Neural cell (in vitro differentiated cells): ENCODE results near the gene TENT5C. TPM values are rescaled to one million over a fixed set of nuclear protein-coding genes. Genes with fewer than 3 reads are reported as not detected.

Experiments
- H2AFZ ChIP-seq: fragments of 200-600, 300-800 bp; sonication (generic), shearing (Covaris generic); 2 replicates; pipeline ENCODE4 v1.6.0; 2014; ENCODE audit warnings: low read depth, mild to moderate bottlenecking, antibody characterized with exemption, low read length, moderate library complexity
- H3F3A ChIP-seq: fragments of 200-600 bp; shearing (Covaris generic); 2 replicates; pipeline ENCODE4 v1.6.1; 2016; ENCODE audit warnings: mild to moderate bottlenecking, moderate library complexity, mixed read lengths, antibody characterized with exemption, low read length; ENCODE audit not compliant: insufficient read depth, poor library complexity, severe bottlenecking
- H3K27ac ChIP-seq: fragments of 200-600, 300-800 bp; sonication (generic), shearing (Covaris generic); 2 replicates; pipeline ENCODE4 v1.5.1; 2014; ENCODE audit warnings: mild to moderate bottlenecking, low read length, moderate library complexity
- H3K27me3 ChIP-seq: fragments of 300-800, 200-600 bp; sonication (generic), shearing (Covaris generic); 2 replicates; pipeline ENCODE4 v1.6.0; 2014; ENCODE audit warnings: mild to moderate bottlenecking, low read depth, low read length, moderate library complexity; ENCODE audit not compliant: insufficient read depth
- H3K36me3 ChIP-seq: fragments of 300-800, 200-600 bp; sonication (generic), shearing (Covaris generic); 2 replicates; pipeline ENCODE4 v1.5.1; 2014; ENCODE audit warnings: mild to moderate bottlenecking, antibody characterized with exemption, low read length, moderate library complexity; ENCODE audit not compliant: insufficient read depth
- H3K4me2 ChIP-seq: fragments of 300-800, 200-600 bp; sonication (generic), shearing (Covaris generic); 2 replicates; pipeline ENCODE4 v1.6.0; 2014; ENCODE audit warnings: mild to moderate bottlenecking, low read length
- H3K4me3 ChIP-seq: fragments of 300-800, 200-600 bp; sonication (generic), shearing (Covaris generic); 2 replicates; pipeline ENCODE4 v1.5.1; 2014; ENCODE audit warnings: mild to moderate bottlenecking, low read length, moderate library complexity
- H3K79me2 ChIP-seq: fragments of 200-600 bp; shearing (Covaris generic); replicated peaks from 2 replicates; pipeline ENCODE4 v1.6.0; 2014; ENCODE audit warnings: mild to moderate bottlenecking, low read length, moderate library complexity; ENCODE audit not compliant: insufficient read depth
- H3K9ac ChIP-seq: fragments of 300-800, 200-600 bp; sonication (generic), shearing (Covaris generic); 2 replicates; pipeline ENCODE4 v1.6.1; 2016; ENCODE audit warnings: mild to moderate bottlenecking, low read length, mixed read lengths
- H3K9me2 ChIP-seq: fragments of 200-600 bp; shearing (Covaris generic); 2 replicates; pipeline ENCODE4 v1.6.1; 2016; ENCODE audit warnings: mild to moderate bottlenecking, low read length, mixed read lengths; ENCODE audit not compliant: insufficient read depth
- H3K9me3 ChIP-seq: fragments of 200-600, 300-800 bp; sonication (generic), shearing (Covaris generic); 2 replicates; pipeline ENCODE4 v1.6.1; 2016; ENCODE audit warnings: mild to moderate bottlenecking, mixed run types, low read length, moderate library complexity, mixed read lengths
- H4K20me1 ChIP-seq: fragments of 200-600 bp; shearing (Covaris generic); 2 replicates; pipeline ENCODE4 v1.6.1; 2016; ENCODE audit warnings: mild to moderate bottlenecking, mixed run types; ENCODE audit not compliant: insufficient read depth
- EP300 ChIP-seq: fragments of 450-650 bp; conservative IDR thresholded peaks from 2 replicates; pipeline ENCODE4 v1.6.1; 2014; ENCODE audit warnings: antibody characterized with exemption, mild to moderate bottlenecking, moderate library complexity; ENCODE audit not compliant: poor library complexity, severe bottlenecking
- EZH2 ChIP-seq: fragments of 200-600, 300-800 bp; shearing (Covaris generic), sonication (generic); IDR thresholded peaks from 2 replicates; pipeline ENCODE4 v1.6.1; 2014; ENCODE audit warnings: antibody characterized with exemption, low read length, borderline replicate concordance, mild to moderate bottlenecking; ENCODE audit not compliant: insufficient read depth, poor library complexity, severe bottlenecking
- MXI1 ChIP-seq: fragments of 450-650 bp; conservative IDR thresholded peaks from 2 replicates; pipeline ENCODE4 v1.6.1; 2014; ENCODE audit warnings: antibody characterized with exemption, mild to moderate bottlenecking; ENCODE audit not compliant: poor library complexity, severe bottlenecking
- POLR2AphosphoS5 ChIP-seq: IDR thresholded peaks from 2 replicates; pipeline ENCODE4 v1.6.1; 2012
- RAD21 ChIP-seq: fragments of 450-650 bp; conservative IDR thresholded peaks from 2 replicates; pipeline ENCODE4 v1.6.1; 2014; ENCODE audit warnings: antibody characterized with exemption, mild to moderate bottlenecking, moderate library complexity
- REST ChIP-seq: IDR thresholded peaks from 2 replicates; pipeline ENCODE4 v1.6.1; 2012; ENCODE audit warnings: borderline replicate concordance
- SMC3 ChIP-seq: fragments of 450-650 bp; conservative IDR thresholded peaks from 2 replicates; pipeline ENCODE4 v1.6.1; 2014; ENCODE audit warnings: antibody characterized with exemption, mild to moderate bottlenecking, moderate library complexity; ENCODE audit not compliant: poor library complexity
- TAF1 ChIP-seq: IDR thresholded peaks from 2 replicates; pipeline ENCODE4 v1.6.1; 2012; ENCODE audit warnings: low read depth
- polyA plus RNA-seq: library from polyadenylated mRNA; depleted of rRNA; stranded (reverse); fragments of >200 nt; gene quantifications from 2 replicates; pipeline ENCODE4 v1.2.3, GENCODE V29; 2014
- TF ChIP-seq, protein P1 (sequence below): fragments of 450-650 bp; IDR thresholded peaks from 2 replicates; pipeline ENCODE4 v1.5.1; 2014; ENCODE audit warnings: antibody characterized with exemption, mild to moderate bottlenecking, moderate library complexity; ENCODE audit not compliant: poor library complexity, severe bottlenecking

Gene TENT5C
- polyA plus RNA-seq, 1 donor from 2014 or later: 0.05 TPM

DNA sequence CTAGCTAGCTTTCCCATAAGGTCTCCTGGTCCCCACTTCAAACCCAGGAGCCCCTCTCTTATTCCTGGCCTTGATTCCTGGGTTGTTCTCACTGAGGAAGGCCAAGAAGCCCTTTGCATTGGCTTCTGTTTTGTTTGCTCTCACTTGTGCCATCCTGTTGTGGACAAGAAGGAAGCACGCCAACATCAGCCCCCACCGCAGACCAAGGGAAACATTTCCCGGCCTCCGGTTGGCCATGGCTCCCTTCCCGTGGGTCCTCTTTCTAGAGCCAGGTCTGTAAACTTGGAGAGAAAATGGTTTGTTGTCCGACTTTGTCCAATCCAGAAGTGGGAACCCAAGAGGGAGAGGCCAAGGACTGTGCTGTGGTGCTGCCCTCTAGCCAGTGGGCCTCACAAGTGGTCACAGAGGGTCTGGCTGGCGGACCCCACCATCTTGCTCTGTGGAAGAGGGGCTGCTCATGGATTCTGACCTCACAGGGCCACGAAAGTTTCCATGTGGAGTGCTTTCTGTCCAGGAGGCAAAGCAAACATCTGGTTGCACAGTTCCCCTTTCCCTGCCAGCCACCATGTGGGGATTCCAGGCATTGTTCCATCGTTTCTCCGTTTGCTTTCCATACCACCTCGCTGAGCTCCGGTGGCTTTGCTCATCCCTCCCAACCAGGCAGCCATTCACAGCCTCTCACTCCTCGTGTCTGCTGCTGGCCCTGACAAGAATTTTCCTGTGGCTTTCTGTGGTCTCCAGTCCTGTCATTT is 18.9 kb upstream of the TENT5C start:
- H3K79me2 ChIP-seq: no peaks in the 10 kb centered on the region
- H2AFZ ChIP-seq: no peak overlapping the region
- H3K4me2 ChIP-seq: no peak overlapping the region

More for the DNA sequence above, 18.9 kb upstream of the TENT5C start:
- Histone ChIP-seq H3K27me3 (no peaks in the 10 kb centered on the region), H4K20me1 (no peaks in the 10 kb centered on the region), H3K9me3 (no peaks in the 10 kb centered on the region), H3K9me2 (no peaks in the 10 kb centered on the region), H3F3A (no peaks in the 10 kb centered on the region), H3K9ac (no peak overlapping the region), H3K36me3 (no peaks in the 10 kb centered on the region), H3K4me3 (no peak overlapping the region), H3K27ac (no peak overlapping the region)
- TF ChIP-seq SMC3 (no peak), POLR2AphosphoS5 (no peak), RAD21 (no peak), EZH2 (no peak), REST (no peak), TAF1 (no peak), MXI1 (no peak), EP300 (no peak)
- TF ChIP-seq, protein P1, sequence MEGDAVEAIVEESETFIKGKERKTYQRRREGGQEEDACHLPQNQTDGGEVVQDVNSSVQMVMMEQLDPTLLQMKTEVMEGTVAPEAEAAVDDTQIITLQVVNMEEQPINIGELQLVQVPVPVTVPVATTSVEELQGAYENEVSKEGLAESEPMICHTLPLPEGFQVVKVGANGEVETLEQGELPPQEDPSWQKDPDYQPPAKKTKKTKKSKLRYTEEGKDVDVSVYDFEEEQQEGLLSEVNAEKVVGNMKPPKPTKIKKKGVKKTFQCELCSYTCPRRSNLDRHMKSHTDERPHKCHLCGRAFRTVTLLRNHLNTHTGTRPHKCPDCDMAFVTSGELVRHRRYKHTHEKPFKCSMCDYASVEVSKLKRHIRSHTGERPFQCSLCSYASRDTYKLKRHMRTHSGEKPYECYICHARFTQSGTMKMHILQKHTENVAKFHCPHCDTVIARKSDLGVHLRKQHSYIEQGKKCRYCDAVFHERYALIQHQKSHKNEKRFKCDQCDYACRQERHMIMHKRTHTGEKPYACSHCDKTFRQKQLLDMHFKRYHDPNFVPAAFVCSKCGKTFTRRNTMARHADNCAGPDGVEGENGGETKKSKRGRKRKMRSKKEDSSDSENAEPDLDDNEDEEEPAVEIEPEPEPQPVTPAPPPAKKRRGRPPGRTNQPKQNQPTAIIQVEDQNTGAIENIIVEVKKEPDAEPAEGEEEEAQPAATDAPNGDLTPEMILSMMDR: no peak
